SU-DHL-6 (cell line): ENCODE measurements around the gene PPFIBP1.

Experiments used
- H2AFZ ChIP-seq: fragments of 200-600 bp; sonication (generic); 2 replicates; pipeline ENCODE4 v1.6.1; 2014; ENCODE audit warnings: low read depth, mild to moderate bottlenecking, moderate library complexity, mixed read lengths, antibody characterized with exemption, low read length; ENCODE audit not compliant: severe bottlenecking
- H3F3A ChIP-seq: fragments of 200-600 bp; shearing (Covaris generic); 2 replicates; pipeline ENCODE4 v1.6.0; 2016; ENCODE audit warnings: antibody characterized with exemption, mild to moderate bottlenecking; ENCODE audit not compliant: insufficient read depth
- H3K27ac ChIP-seq: fragments of 200-600 bp; sonication (generic); 2 replicates; pipeline ENCODE4 v1.5.1; 2016; ENCODE audit warnings: low read depth, mild to moderate bottlenecking, low read length, moderate library complexity, mixed read lengths
- H3K27me3 ChIP-seq: fragments of 200-600 bp; sonication (generic), shearing (Covaris generic); 2 replicates; pipeline ENCODE4 v1.6.0; 2014; ENCODE audit warnings: mild to moderate bottlenecking, low read length
- H3K36me3 ChIP-seq: fragments of 200-600 bp; sonication (generic); 2 replicates; pipeline ENCODE4 v1.6.1; 2014; ENCODE audit warnings: mild to moderate bottlenecking, low read length, mixed read lengths
- H3K4me2 ChIP-seq: fragments of 300-600, 200-600 bp; shearing (Covaris generic), sonication (generic); 2 replicates; pipeline ENCODE4 v1.6.0; 2014; ENCODE audit warnings: low read length, low read depth, mild to moderate bottlenecking; ENCODE audit not compliant: poor library complexity, severe bottlenecking
- H3K4me3 ChIP-seq: fragments of 200-600 bp; sonication (generic); 2 replicates; pipeline ENCODE4 v1.5.1; 2014; ENCODE audit warnings: antibody characterized with exemption, low read length, mild to moderate bottlenecking, mixed read lengths; ENCODE audit not compliant: insufficient read depth, poor library complexity, severe bottlenecking
- H3K79me2 ChIP-seq: fragments of 200-600 bp; sonication (generic); 2 replicates; pipeline ENCODE4 v1.6.1; 2014; ENCODE audit warnings: mild to moderate bottlenecking, low read length, moderate library complexity; ENCODE audit not compliant: insufficient read depth
- H3K9ac ChIP-seq: fragments of 200-600 bp; sonication (generic); 2 replicates; pipeline ENCODE4 v1.7.0; 2014; ENCODE audit warnings: mild to moderate bottlenecking, low read length
- H3K9me2 ChIP-seq: fragments of 200-600 bp; sonication (generic); replicated peaks from 2 replicates; pipeline ENCODE4 v1.6.1; 2014; ENCODE audit warnings: low read length; ENCODE audit not compliant: insufficient read depth
- H3K9me3 ChIP-seq: fragments of 200-600 bp; sonication (generic); 2 replicates; pipeline ENCODE4 v1.6.1; 2014; ENCODE audit warnings: low read length, mixed read lengths; ENCODE audit not compliant: insufficient read depth
- H4K20me1 ChIP-seq: fragments of 200-600 bp; sonication (generic); 2 replicates; pipeline ENCODE4 v1.6.1; 2014; ENCODE audit warnings: low read depth, mild to moderate bottlenecking, antibody characterized with exemption, low read length, moderate library complexity, mixed read lengths
- EZH2phosphoT487 ChIP-seq: fragments of 200-600 bp; sonication (generic), shearing (Covaris generic); conservative IDR thresholded peaks from 2 replicates; pipeline ENCODE4 v1.6.1; 2018; ENCODE audit warnings: mild to moderate bottlenecking, antibody characterized with exemption, low read length, moderate library complexity, mixed read lengths
- TF ChIP-seq, protein P1 (sequence below): fragments of 200-600 bp; sonication (generic); IDR thresholded peaks from one replicate; pipeline ENCODE4 v1.5.1; 2017; ENCODE audit warnings: antibody characterized with exemption, mild to moderate bottlenecking, low read length, moderate library complexity; ENCODE audit not compliant: insufficient read depth, poor library complexity, severe bottlenecking

PPFIBP1 gene

DNA sequence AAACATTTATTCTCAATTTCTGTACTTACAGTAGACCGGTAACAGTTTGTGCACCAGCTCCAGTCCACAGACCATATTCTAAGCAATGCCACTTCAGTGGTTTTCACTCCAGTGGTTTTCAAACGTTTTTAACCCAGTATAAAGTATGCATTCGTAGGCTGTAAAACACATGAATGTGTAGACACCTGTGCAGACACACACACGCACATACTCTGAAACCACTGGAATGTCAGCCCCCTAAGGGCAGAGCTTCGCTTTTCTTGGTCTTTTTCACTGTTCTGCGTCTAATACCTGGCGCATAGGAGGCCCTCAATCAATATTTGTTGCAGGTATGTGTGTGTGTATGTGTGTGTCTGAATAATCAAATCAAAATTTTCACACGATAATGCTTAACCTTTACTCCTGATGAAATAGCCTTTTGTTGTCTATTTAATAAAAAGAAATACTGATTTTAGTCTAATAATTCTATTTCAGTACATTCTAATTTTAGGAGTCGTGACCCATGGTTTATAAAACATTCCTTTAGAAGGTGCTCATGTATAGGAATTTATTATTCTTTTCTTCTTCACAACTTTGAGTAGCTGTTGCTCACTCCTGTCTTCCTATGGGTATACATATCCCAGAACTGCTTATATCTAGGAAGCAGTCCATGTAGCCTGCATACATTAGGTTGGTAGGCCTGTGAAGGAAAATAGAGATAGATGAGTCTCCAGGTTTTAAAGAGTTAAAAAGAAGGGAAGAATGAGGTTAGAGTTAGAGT lies 98.6 kb downstream of the PPFIBP1 start:
- H3K4me2 ChIP-seq: no peak overlapping the region

DNA sequence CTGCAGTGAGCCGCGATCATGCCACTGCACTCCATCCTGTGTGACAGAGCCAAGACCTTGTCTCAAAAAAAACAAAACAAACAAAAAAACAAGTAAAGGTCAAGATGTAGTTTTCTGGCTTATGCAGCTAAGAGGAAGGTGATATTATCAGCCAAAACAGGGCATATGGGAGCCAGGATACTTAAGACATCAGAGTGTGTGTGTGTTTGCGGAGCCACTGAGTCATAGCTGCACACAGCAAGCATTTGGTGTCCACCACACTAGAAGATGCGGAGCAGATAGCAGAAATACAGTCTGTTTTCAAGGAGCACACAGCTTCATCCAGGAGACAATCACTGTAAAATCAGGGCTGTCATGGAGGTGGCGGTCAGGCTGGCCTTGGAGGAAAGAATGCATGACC lies 99.6 kb downstream of the PPFIBP1 start:
- no peaks in the 10 kb centered on the region for H3K27me3 ChIP-seq
- H3K79me2 ChIP-seq: no peaks in the 10 kb centered on the region
- H3K9me3 ChIP-seq: no peaks in the 10 kb centered on the region
- H2AFZ ChIP-seq: no peak overlapping the region
- no peak overlapping the region for H3K4me2 ChIP-seq
- TF ChIP-seq, protein P1, sequence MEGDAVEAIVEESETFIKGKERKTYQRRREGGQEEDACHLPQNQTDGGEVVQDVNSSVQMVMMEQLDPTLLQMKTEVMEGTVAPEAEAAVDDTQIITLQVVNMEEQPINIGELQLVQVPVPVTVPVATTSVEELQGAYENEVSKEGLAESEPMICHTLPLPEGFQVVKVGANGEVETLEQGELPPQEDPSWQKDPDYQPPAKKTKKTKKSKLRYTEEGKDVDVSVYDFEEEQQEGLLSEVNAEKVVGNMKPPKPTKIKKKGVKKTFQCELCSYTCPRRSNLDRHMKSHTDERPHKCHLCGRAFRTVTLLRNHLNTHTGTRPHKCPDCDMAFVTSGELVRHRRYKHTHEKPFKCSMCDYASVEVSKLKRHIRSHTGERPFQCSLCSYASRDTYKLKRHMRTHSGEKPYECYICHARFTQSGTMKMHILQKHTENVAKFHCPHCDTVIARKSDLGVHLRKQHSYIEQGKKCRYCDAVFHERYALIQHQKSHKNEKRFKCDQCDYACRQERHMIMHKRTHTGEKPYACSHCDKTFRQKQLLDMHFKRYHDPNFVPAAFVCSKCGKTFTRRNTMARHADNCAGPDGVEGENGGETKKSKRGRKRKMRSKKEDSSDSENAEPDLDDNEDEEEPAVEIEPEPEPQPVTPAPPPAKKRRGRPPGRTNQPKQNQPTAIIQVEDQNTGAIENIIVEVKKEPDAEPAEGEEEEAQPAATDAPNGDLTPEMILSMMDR: no peak
- TF ChIP-seq EZH2phosphoT487: no peak
- H3K4me3 ChIP-seq: no peak overlapping the region
- no peak overlapping the region for H3K27ac ChIP-seq
- no peaks in the 10 kb centered on the region for H3K36me3 ChIP-seq
- H3K9me2 ChIP-seq: no peaks in the 10 kb centered on the region
- no peaks in the 10 kb centered on the region for H3F3A ChIP-seq
- no peak overlapping the region for H3K9ac ChIP-seq
- H4K20me1 ChIP-seq: no peaks in the 10 kb centered on the region

More for the DNA sequence above, 98.6 kb downstream of the PPFIBP1 start:
- H3K79me2 ChIP-seq: no peaks in the 10 kb centered on the region
- H3K36me3 ChIP-seq: no peaks in the 10 kb centered on the region
- H3K9me3 ChIP-seq: no peaks in the 10 kb centered on the region
- no peak overlapping the region for H3K27ac ChIP-seq
- no peak overlapping the region for H3K9ac ChIP-seq
- no peaks in the 10 kb centered on the region for H4K20me1 ChIP-seq
- no peak for TF ChIP-seq EZH2phosphoT487
- TF ChIP-seq, protein P1: no peak
- H3K4me3 ChIP-seq: no peak overlapping the region
- H3F3A ChIP-seq: no peaks in the 10 kb centered on the region
- no peaks in the 10 kb centered on the region for H3K9me2 ChIP-seq
- H3K27me3 ChIP-seq: no peaks in the 10 kb centered on the region
- H2AFZ ChIP-seq: no peak overlapping the region

- TF ChIP-seq, protein P1: no peak
- TF ChIP-seq EZH2phosphoT487: no peak
- no peak overlapping the region for H3K4me3 ChIP-seq
These were observed 100.6 kb downstream of the PPFIBP1 start for GRCh38 chr12:27624586-27624985.

More at GRCh38 chr12:27624586-27624985, 100.6 kb downstream of the PPFIBP1 start:
- Histone ChIP-seq H4K20me1 (no peaks in the 10 kb centered on the region), H3K79me2 (no peaks in the 10 kb centered on the region), H3K36me3 (no peaks in the 10 kb centered on the region), H3K4me2 (no peak overlapping the region), H3K27ac (no peak overlapping the region), H3K9ac (no peak overlapping the region), H3K9me2 (no peaks in the 10 kb centered on the region), H3F3A (no peaks in the 10 kb centered on the region), H3K9me3 (no peaks in the 10 kb centered on the region), H2AFZ (no peak overlapping the region), H3K27me3 (no peaks in the 10 kb centered on the region)
